ENCODE data around the gene HMGB2.

HMGB2 gene

DNA sequence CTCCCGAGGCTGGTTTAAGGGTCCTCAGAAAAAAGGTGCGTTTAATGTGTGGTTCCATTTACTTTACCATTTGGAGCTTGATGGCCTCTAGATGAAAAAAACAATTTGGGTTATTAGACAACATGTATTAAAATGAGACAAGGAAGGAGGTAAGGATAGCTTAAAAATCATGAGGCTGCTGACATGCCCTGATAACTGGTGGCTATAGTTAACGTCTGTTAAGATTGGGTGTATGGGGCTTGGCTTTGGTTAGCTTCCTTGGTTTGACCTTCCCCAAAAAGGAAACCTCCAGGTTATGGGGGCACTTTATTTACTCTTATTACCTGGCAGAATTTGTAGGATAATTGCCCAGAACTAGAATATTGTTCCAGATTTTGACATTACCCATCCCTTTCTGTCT is 51.5 kb downstream of the HMGB2 start:
- no peak for DNase-seq

DNA sequence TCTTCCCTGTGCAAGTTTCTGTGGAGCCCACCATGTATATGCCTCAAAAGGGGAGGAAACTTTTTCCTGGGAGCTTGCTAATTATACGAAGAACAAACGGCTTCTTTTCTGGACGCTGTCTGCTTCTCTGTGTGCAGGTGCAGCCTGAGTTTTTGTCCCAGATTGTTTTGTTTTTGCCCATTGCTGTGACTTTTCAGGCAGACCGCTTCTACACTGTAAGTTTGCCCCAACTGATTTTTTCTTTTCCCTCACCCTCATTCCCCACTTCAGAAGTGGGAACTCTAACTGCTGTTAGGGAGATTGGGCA is 51.9 kb downstream of the HMGB2 start:
- no peak for DNase-seq

DNA sequence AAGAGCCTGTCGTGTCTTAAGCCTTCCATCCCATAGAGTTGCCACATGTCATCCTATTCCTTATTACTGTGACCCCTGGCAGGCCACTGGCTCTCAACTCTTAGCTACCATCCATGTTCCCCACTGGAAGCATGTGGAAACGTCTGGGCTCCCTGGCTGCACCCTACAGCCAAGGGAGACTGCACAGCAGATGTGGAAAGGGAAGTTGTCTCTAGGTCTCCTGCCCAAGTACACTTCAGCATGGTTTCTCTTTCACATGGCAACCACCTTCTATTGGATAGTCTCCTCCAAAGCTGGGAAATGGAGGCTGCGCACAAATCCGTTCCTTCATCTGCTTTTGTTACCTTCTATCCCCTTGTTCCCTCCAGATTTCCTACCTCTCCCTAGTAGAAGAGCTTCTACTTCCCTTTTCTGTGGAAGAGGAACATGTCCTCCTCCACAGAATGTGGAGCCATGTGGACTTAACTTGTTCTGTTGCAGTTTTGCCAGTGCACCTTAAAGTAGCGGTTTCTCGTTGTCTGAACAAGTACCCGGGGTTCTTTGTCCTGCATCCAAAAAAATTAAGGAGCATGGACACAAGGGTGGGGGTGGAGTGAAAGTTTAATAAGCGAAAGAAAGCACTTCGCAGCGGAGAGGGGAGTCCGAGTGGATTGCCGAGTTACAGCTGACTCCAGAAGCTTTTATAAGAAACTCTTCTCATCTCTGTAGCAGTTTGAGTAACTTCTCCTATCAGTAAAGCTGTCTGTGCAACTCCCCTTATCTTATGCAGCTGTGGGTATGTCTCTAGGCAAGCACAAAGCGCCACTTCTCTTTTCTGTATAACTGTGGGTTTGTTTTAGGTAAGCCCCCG is 52.5 kb downstream of the HMGB2 start:
- DNase-seq = no peak

Data from NCI-H345 (cell line).